Measurements from ENCODE around the gene NR1I3. TPM values are rescaled to one million over a fixed set of nuclear protein-coding genes. Genes with fewer than 3 reads are reported as not detected.

Gene NR1I3
- total and polyA plus RNA-seq, 2 of the 13 experiments (the other 11 are each of a cell fraction or from before 2014, with no cell fraction given), result 0.62 to 0.95 TPM

DNA sequence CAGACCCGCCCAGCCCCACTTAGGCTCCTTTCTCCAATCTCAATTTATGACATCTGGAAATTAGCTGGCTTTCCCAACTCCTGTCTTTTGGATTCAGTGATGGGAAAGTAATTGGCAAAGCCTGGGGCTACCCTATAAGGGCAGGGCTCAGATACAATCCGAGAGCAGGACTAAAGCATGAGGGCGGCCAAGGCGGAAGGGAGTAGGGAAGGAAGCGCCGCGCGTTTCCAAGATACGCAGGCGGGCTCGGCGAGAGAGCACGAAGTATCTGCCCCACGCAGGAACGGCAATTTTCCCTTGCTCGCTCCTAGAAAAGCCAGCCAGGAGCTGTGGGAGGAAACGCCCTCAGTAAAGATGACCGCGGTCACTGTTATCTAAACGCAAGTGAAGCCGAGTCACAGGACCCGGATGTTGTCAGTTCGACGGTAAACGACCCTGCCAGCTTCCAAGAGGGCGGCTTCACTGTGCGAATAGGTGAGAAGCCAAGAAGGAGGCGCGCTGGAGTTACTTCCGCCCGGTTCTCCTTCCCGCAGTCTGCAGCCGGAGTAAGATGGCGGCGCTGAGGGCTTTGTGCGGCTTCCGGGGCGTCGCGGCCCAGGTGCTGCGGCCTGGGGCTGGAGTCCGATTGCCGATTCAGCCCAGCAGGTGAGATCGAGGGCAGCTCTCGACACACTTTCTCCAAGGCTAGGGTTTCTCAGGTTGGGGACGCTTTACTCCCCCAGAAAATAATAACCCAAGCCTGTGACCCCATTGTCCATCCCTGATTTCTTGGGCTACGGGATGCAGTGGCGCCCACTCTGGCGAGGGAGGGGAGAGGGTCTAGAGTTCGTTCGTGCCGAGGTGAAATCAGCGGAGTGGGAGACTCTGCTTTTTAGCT lies 35.9 kb downstream of the NR1I3 start, which contains the start of gene NDUFS2:
NDUFS2 (plus strand) TSS at position 532 of the 877 bp plus-strand sequence; CDS start at position 551, 19 bp downstream.
- WGBS (ENCODE audit: low lambda C conversion rate), result 32% methylated on average over 35 of the region's 53 CpGs
- ATAC-seq (peak; percentile 86), FAIRE-seq (peak; percentile 93), DNase-seq (ENCODE audit: low spot score) (peak; percentile 97)
- intact Hi-C loops (cut with micrococcal nuclease; ENCODE audit: unreplicated experiment), result loop anchor here (2.0 kb wide), 1 partner anchor 23 kb away; no protein-coding TSS in a partner anchor
- ChIA-PET POLR2A (interaction anchor here (0.8 to 13.8 kb wide), 19 partner anchors 9 to 198 kb away, joined by 3 to 357 read pairs (median 6); partner anchors contain the start of genes APOA2, B4GALT3, CFAP126 and DEDD), CTCF (ENCODE audit: low intra/inter-chr PET ratio, low total read pairs) (no interaction called here)
- H3K79me2 ChIP-seq (ENCODE audit: insufficient read depth, low read length), result peaks cover 22% of the 10 kb centered on the region
- peaks cover 78% of the 10 kb centered on the region for H3K4me1 ChIP-seq (ENCODE audit: insufficient read depth, low read length)
- H3K4me3 ChIP-seq (replicated peaks in 1 of 3; ENCODE audit: insufficient read depth in 1 of 3, low read depth in 2 of 3, low read length in 3 of 3), result peak within 1 kb of the TSS; percentile 73 to 85 (median 80)
- H2AFZ ChIP-seq (ENCODE audit: low read length), result peak within 1 kb of the TSS; percentile 37
- H3K27me3 ChIP-seq (ENCODE audit: control insufficient read depth in 1 of 2, insufficient read depth in 2 of 2, low read length in 2 of 2), result no peaks in the 10 kb centered on the region; a peak in 1 of 5 replicates
- H3K27ac ChIP-seq (ENCODE audit: extremely low read length, insufficient read depth, low read length), result peak within 1 kb of the TSS; percentile 70
- H3K9ac ChIP-seq (ENCODE audit: insufficient read depth, low read depth, low read length), result peak within 1 kb of the TSS; percentile 90
- in situ Hi-C loops (cut with HindIII; ENCODE audit: extremely low pct_ligation_motif_present, low pct_unique_long_range_greater_than_20kb), result no loop called here
- H3K9me3 ChIP-seq (ENCODE audit: low read length), result no peaks in the 10 kb centered on the region
- H3K36me3 ChIP-seq (replicated peaks in 1 of 2; ENCODE audit: control insufficient read depth in 1 of 2, insufficient read depth in 2 of 2, low read length in 2 of 2), result peaks cover 7 to 35% of the 10 kb centered on the region in 2 experiments; a peak in 4 of 5 replicates
- peak within 1 kb of the TSS; percentile 98 for H3K4me2 ChIP-seq (ENCODE audit: low read depth, low read length)
- BruUV-seq (replicated peaks), result no TSS peak
- H4K20me1 ChIP-seq (ENCODE audit: insufficient read depth, low read length), result no peaks in the 10 kb centered on the region
- TF ChIP-seq, protein P1, sequence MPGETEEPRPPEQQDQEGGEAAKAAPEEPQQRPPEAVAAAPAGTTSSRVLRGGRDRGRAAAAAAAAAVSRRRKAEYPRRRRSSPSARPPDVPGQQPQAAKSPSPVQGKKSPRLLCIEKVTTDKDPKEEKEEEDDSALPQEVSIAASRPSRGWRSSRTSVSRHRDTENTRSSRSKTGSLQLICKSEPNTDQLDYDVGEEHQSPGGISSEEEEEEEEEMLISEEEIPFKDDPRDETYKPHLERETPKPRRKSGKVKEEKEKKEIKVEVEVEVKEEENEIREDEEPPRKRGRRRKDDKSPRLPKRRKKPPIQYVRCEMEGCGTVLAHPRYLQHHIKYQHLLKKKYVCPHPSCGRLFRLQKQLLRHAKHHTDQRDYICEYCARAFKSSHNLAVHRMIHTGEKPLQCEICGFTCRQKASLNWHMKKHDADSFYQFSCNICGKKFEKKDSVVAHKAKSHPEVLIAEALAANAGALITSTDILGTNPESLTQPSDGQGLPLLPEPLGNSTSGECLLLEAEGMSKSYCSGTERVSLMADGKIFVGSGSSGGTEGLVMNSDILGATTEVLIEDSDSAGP (CRISPR knock-in tag; IDR thresholded peaks at IDR 0.05; ENCODE audit: borderline replicate concordance), result peak; percentile 66; the same call in 1 of the 2 replicates
- TF ChIP-seq NR2C2 (CRISPR knock-in tag; IDR thresholded peaks at IDR 0.05; ENCODE audit: borderline replicate concordance) (peak; percentile 98), NONO (IDR thresholded peaks at IDR 0.05) (no peak), NONO (CRISPR knock-in tag; conservative IDR thresholded peaks at IDR 0.05) (peak; percentile 77; the same call in 1 of the 2 replicates), BRCA1 (CRISPR knock-in tag; IDR thresholded peaks at IDR 0.05) (0 out of 2 replicates have a peak, but pooled peaks have one; percentile 30), ZNF367 (CRISPR knock-in tag; IDR thresholded peaks at IDR 0.05; ENCODE audit: borderline replicate concordance) (no peak), ARNT2 (CRISPR knock-in tag; IDR thresholded peaks at IDR 0.05; ENCODE audit: low read depth) (peak; percentile 56; the same call in 1 of the 2 replicates), HMG20B (CRISPR knock-in tag; conservative IDR thresholded peaks at IDR 0.05) (0 out of 2 replicates have a peak, but pooled peaks have one; percentile 38), MAZ (IDR thresholded peaks at IDR 0.05; ENCODE audit: borderline replicate concordance, low read depth, low read length) (no peak), MAZ (CRISPR knock-in tag; IDR thresholded peaks at IDR 0.05; ENCODE audit: low read depth) (peak; percentile 67), ZNF891 (CRISPR knock-in tag; IDR thresholded peaks at IDR 0.05) (peak; percentile 83)
- TF ChIP-seq, protein P2, sequence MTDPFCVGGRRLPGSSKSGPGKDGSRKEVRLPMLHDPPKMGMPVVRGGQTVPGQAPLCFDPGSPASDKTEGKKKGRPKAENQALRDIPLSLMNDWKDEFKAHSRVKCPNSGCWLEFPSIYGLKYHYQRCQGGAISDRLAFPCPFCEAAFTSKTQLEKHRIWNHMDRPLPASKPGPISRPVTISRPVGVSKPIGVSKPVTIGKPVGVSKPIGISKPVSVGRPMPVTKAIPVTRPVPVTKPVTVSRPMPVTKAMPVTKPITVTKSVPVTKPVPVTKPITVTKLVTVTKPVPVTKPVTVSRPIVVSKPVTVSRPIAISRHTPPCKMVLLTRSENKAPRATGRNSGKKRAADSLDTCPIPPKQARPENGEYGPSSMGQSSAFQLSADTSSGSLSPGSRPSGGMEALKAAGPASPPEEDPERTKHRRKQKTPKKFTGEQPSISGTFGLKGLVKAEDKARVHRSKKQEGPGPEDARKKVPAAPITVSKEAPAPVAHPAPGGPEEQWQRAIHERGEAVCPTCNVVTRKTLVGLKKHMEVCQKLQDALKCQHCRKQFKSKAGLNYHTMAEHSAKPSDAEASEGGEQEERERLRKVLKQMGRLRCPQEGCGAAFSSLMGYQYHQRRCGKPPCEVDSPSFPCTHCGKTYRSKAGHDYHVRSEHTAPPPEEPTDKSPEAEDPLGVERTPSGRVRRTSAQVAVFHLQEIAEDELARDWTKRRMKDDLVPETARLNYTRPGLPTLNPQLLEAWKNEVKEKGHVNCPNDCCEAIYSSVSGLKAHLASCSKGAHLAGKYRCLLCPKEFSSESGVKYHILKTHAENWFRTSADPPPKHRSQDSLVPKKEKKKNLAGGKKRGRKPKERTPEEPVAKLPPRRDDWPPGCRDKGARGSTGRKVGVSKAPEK (CRISPR knock-in tag; IDR thresholded peaks at IDR 0.05; ENCODE audit: borderline replicate concordance), result no peak
- TF ChIP-seq, protein P3, sequence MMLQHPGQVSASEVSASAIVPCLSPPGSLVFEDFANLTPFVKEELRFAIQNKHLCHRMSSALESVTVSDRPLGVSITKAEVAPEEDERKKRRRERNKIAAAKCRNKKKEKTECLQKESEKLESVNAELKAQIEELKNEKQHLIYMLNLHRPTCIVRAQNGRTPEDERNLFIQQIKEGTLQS (CRISPR knock-in tag; IDR thresholded peaks at IDR 0.05), result no peak
- TF ChIP-seq, protein P4, sequence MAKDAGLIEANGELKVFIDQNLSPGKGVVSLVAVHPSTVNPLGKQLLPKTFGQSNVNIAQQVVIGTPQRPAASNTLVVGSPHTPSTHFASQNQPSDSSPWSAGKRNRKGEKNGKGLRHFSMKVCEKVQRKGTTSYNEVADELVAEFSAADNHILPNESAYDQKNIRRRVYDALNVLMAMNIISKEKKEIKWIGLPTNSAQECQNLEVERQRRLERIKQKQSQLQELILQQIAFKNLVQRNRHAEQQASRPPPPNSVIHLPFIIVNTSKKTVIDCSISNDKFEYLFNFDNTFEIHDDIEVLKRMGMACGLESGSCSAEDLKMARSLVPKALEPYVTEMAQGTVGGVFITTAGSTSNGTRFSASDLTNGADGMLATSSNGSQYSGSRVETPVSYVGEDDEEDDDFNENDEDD (CRISPR knock-in tag; IDR thresholded peaks at IDR 0.05; ENCODE audit: borderline replicate concordance), result peak; percentile 54; the same call in 1 of the 2 replicates
- TF ChIP-seq, protein P5, sequence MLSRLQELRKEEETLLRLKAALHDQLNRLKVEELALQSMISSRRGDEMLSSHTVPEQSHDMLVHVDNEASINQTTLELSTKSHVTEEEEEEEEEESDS (CRISPR knock-in tag; IDR thresholded peaks at IDR 0.05; ENCODE audit: borderline replicate concordance), result 0 out of 2 replicates have a peak, but pooled peaks have one; percentile 39
